Choroid plexus epithelial cell (primary cell): ENCODE results near the gene OAS3.

Source experiments
- DNase-seq: peaks from one replicate; pipeline ENCODE4 v3.0.0-alpha.2; 2010; ENCODE audit warnings: low read depth
- H3K4me3 ChIP-seq: 2 replicates; pipeline ENCODE4 v1.5.1; 2011; ENCODE audit warnings: low read depth, mild to moderate bottlenecking, control low read depth, low read length, moderate library complexity
- CTCF ChIP-seq: conservative IDR thresholded peaks from 2 replicates; pipeline ENCODE4 v1.5.1; 2011; ENCODE audit warnings: low read depth, mild to moderate bottlenecking, control low read depth, inconsistent platforms, low read length, moderate library complexity

OAS3 gene

GRCh38 chr12:112974904-112975303 is 36.6 kb downstream of the OAS3 start:
- no peak for TF ChIP-seq CTCF
- no peak overlapping the region for H3K4me3 ChIP-seq
- no peak for DNase-seq

- no peak for DNase-seq
- H3K4me3 ChIP-seq: no peak overlapping the region
- TF ChIP-seq CTCF: no peak
Measured at GRCh38 chr12:112977139-112977538, 38.9 kb downstream of the OAS3 start.

- DNase-seq: no peak
- H3K4me3 ChIP-seq: no peak overlapping the region
- no peak for TF ChIP-seq CTCF
Measured at GRCh38 chr12:112977641-112978040, 39.4 kb downstream of the OAS3 start.

GRCh38 chr12:112978163-112979040 is 40.1 kb downstream of the OAS3 start, which contains the start of gene OAS2:
TSS of gene OAS2 (plus strand) at chr12:112978519. CDS start at chr12:112978609, 90 bp downstream.
- peak; percentile 83 for DNase-seq
- TF ChIP-seq CTCF: no peak
- H3K4me3 ChIP-seq: peak within 1 kb of the TSS; percentile 57

GRCh38 chr12:112979041-112979680 is 40.9 kb downstream of the OAS3 start:
- no peak for DNase-seq
- TF ChIP-seq CTCF: no peak

GRCh38 chr12:112980491-112981158 is 42.4 kb downstream of the OAS3 start:
- no peak overlapping the region for H3K4me3 ChIP-seq
- no peak for DNase-seq
- no peak for TF ChIP-seq CTCF

More at GRCh38 chr12:112979041-112979680, 40.9 kb downstream of the OAS3 start:
- H3K4me3 ChIP-seq: peak overlapping the region; percentile 57
